Measurements from ENCODE around the gene ATIC. TPM values are rescaled to one million over a fixed set of nuclear protein-coding genes. Genes with fewer than 3 reads are reported as not detected.

ATIC gene
- total RNA-seq, 1 experiment from 2014 or later: 36.6 TPM

DNA sequence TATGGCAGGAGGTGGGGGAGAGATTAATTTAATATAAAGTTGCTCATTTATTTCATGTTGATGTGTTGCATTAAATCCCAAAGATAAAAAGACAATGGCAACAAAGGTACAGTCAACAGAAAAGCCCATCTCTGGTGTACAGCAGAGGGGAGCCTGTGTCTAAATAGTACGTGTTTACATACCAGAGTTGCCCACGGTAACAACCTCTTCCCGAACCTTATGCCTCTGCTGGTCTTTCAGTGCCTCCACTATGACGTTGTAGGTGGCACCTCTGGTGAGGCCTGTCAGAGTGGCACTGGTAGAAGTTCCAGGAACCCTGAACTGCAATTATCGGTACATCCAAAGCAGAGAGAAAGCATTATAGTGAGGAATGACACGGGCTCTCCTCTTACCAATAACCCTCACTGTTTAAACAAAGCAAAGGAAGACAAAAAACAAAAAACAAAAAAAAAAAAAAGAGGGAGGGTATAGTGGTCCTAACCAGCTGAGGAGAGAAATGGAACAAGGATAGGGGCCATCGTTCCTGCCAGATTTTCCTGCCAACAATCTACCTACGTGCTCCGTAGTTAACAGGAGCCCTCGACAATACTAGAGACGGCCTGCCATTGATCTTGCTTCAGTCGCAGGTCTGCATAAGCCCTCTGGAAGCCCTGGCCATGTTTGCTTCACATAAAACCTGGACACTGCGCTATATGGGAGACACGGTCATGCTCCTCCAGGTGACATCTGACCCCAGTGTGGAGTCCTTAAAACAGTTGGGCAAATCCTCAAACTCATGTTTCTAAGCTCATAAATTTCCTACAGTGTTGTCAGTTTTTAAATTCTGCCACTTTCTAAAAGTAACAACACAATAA lies 58.5 kb downstream of the ATIC start:
- DNase-seq: no peak
- no peaks in the 10 kb centered on the region for H3K27me3 ChIP-seq (ENCODE audit: control insufficient read depth, insufficient read depth, low read length)
- H3K36me3 ChIP-seq (replicated peaks; ENCODE audit: control insufficient read depth, insufficient read depth, low read length): peaks cover 18% of the 10 kb centered on the region
- H3K4me3 ChIP-seq (ENCODE audit: insufficient read depth, low read depth, low read length): no peak overlapping the region

DNA sequence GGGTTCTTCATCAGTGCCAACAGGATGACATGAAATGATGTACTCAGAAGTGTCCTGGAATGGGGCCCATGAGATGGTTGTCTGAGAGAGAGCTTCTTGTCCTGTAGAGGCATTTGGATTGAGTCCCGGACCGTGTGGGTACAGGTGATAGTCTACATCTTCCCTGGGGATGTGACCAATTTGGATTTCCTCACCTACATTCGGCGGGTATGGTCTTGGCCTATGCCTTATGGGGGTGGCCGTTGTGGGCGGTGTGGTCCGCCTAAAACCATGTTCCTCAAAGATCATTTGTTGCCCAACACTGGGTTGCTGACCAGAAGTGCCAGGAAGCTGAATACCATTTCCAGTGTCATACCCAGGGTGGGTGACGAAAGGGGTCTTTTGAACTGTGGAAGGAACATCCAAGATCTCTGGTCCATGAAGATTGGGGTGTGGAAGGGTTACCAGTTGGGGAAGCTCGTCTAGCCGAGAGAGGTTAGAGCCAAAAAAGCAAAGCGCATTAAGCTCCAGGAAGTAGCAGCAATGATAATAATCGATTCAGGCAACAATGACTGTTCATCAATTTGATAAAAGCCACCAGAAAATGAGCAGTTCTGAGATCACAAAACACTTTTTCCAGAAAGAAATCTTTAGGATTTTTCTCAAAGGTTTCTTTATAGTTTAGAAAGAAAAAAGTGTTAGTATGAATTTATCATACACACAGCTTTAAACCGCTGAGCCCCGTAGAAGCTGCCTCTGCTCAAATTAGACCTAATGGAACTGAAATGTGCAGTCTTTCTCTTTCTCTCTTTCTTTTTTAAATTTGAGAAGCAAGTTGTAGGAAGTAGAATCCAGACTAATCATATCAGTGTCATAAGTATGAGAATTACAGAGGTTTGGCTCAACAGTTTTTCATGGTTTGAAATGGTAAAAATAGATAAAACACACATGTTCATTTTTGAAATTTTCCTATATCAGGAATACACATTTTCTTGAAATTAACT lies 60.3 kb downstream of the ATIC start:
- Histone ChIP-seq H3K4me3 (ENCODE audit: insufficient read depth, low read depth, low read length) (no peak overlapping the region), H3K36me3 (replicated peaks; ENCODE audit: control insufficient read depth, insufficient read depth, low read length) (peaks cover 22% of the 10 kb centered on the region), H3K27me3 (ENCODE audit: control insufficient read depth, insufficient read depth, low read length) (no peaks in the 10 kb centered on the region)
- no peak for DNase-seq

- no peak for DNase-seq
- Histone ChIP-seq H3K27me3 (ENCODE audit: control insufficient read depth, insufficient read depth, low read length) (no peaks in the 10 kb centered on the region), H3K36me3 (replicated peaks; ENCODE audit: control insufficient read depth, insufficient read depth, low read length) (peaks cover 18% of the 10 kb centered on the region), H3K4me3 (ENCODE audit: insufficient read depth, low read depth, low read length) (no peak overlapping the region)
Observed at GRCh38 chr2:215372968-215373649, 61.2 kb downstream of the ATIC start.

DNA sequence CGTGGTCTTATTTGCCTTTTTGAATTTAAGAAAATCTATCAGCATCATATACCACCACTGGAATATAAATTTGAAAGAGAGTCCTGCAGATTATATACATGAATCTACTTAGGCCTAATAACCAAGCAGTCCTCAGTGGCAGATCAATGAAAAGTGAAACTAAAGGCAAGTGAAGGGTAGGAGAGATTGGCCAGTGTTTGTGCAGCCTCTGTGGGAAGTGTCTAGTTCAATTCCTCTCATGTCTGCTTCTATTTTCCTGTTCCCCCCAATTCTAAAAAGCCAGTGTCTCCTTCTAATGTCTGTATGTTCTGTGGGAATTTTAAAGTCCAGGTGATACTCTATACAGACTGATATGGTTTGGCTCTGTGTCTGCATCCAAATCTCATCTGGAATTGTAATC lies 62.1 kb downstream of the ATIC start:
- Histone ChIP-seq H3K4me3 (ENCODE audit: insufficient read depth, low read depth, low read length) (no peak overlapping the region), H3K36me3 (replicated peaks; ENCODE audit: control insufficient read depth, insufficient read depth, low read length) (peaks cover 18% of the 10 kb centered on the region), H3K27me3 (ENCODE audit: control insufficient read depth, insufficient read depth, low read length) (no peaks in the 10 kb centered on the region)
- no peak for DNase-seq

DNA sequence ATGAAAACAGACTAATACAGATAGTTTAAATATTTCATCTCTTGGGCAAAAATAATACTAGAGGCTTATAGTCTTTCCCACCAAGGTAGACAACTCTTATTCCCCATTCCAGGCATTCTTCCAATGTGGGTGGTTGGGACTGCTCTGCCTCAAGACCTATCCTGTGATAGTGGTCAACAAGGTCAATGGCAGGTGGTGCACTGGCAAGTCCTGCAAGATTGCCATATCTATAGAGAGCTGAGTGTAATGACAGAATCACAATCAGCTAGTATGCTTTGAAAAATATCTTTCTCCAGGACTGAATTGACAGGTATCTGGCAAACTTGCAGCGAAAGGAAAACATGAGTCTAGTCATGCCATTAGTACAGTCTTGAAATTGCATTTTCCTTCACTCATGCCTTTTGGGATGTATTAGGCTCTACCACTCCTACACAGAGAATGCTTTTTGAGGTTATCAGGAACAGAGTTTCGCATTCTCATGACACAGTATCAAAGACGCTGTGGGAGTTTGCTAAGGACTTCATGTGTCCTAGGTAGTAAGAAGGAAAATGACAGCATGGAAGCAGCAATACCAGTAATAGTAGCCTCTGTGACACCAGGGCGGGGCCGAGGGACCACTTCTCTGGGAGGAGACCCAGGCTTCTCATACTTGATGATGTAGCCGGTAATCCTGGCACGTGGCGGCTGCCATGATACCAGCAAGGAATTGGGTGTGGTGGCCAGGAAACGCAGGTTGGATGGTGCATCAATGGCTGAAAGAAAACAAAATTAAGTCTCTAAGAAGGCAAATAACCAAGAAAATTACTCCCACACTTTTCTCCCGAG lies 63.0 kb downstream of the ATIC start:
- no peaks in the 10 kb centered on the region for H3K27me3 ChIP-seq (ENCODE audit: control insufficient read depth, insufficient read depth, low read length)
- DNase-seq: no peak
- no peak overlapping the region for H3K4me3 ChIP-seq (ENCODE audit: insufficient read depth, low read depth, low read length)
- peaks cover 17% of the 10 kb centered on the region for H3K36me3 ChIP-seq (replicated peaks; ENCODE audit: control insufficient read depth, insufficient read depth, low read length)

DNA sequence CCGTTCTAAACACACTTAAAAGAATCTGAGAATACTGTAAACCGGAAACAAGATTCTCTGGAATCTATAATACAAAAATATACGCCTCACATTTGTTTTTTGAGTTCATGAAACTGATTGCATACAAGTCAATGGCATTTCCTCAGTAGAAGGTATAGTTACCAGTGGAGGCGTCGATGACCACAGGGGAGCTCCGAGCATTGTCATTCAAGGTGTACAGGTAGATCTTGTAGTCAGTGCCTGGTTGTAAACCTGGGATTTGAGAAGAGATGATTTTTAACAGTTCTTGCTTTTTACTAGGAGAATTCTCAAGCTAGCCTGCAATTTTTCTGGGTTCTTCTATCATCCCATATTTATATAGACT lies 63.6 kb downstream of the ATIC start:
- DNase-seq: no peak
- Histone ChIP-seq H3K27me3 (ENCODE audit: control insufficient read depth, insufficient read depth, low read length) (no peaks in the 10 kb centered on the region), H3K4me3 (ENCODE audit: insufficient read depth, low read depth, low read length) (no peak overlapping the region), H3K36me3 (replicated peaks; ENCODE audit: control insufficient read depth, insufficient read depth, low read length) (peaks cover 17% of the 10 kb centered on the region)

DNA sequence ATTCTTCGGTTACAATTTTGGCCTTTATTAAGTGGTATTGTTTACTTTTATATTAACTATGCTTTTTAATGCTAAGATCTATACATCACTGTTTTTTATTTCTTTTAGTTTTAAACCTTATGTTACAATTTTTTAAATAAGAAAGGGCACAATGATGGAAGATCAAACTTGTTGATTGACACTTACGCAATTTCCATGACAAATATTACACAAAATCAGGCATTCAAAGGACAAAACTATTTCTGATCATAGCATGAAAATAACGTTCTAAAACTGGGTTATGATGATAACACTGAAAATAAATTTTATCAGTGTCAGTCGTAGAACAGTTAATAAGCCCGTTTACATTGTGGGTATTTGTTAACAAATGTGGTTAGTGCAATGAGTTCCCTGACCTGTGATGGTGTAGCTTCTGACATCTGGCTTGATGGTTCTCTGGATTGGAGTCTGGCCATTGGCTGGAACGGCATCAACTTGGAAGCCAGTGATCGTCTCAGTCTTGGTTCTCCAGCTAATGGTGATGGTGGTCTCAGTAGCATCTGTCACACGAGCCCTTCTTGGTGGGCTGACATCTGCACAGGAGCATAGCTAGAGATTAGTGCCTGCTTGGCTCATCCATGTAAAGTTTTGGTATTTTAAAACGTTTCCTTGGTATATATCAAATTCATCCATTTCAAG lies 64.4 kb downstream of the ATIC start:
- peaks cover 14% of the 10 kb centered on the region for H3K36me3 ChIP-seq (replicated peaks; ENCODE audit: control insufficient read depth, insufficient read depth, low read length)
- H3K4me3 ChIP-seq (ENCODE audit: insufficient read depth, low read depth, low read length): no peak overlapping the region
- H3K27me3 ChIP-seq (ENCODE audit: control insufficient read depth, insufficient read depth, low read length): no peaks in the 10 kb centered on the region
- no peak for DNase-seq

DNA sequence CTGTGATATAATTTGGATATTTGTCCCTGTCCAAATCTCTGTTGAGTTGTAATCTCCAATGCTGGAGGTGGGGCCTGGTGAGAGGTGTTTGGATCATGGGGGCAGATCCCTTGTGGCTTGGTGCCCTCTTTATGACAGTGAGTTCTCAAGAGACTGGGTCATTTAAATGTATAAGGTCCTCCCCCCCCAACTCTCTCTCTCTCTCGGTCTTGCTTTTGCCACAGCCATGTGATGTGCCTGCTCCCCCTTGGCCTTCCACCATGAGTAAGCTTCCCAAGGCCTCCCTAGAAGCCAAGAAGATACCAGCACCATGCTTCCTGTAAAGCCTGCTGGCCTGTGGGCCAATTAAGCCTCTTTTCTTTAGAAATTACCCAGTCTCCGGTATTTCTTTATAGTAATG lies 65.4 kb downstream of the ATIC start:
- H3K4me3 ChIP-seq (ENCODE audit: insufficient read depth, low read depth, low read length): no peak overlapping the region
- peaks cover 17% of the 10 kb centered on the region for H3K36me3 ChIP-seq (replicated peaks; ENCODE audit: control insufficient read depth, insufficient read depth, low read length)
- DNase-seq: no peak
- H3K27me3 ChIP-seq (ENCODE audit: control insufficient read depth, insufficient read depth, low read length): no peaks in the 10 kb centered on the region

GRCh38 chr2:215378045-215378444 lies 66.2 kb downstream of the ATIC start:
- Histone ChIP-seq H3K4me3 (ENCODE audit: insufficient read depth, low read depth, low read length) (no peak overlapping the region), H3K36me3 (replicated peaks; ENCODE audit: control insufficient read depth, insufficient read depth, low read length) (peaks cover 16% of the 10 kb centered on the region), H3K27me3 (ENCODE audit: control insufficient read depth, insufficient read depth, low read length) (no peaks in the 10 kb centered on the region)
- DNase-seq: no peak

DNA sequence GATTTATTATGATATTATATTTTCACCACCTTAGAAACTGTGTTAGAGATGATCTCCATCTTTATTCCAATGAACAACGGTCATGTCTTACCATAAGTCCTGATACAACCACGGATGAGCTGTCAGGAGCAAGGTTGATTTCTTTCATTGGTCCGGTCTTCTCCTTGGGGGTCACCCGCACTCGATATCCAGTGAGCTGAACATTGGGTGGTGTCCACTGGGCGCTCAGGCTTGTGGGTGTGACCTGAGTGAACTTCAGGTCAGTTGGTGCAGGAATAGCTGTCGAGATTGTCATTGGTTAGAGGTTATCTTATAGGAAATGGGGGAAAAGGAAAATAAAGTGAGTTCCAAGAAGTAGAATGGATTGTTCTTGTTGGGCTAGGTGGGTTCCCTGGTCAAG lies 67.2 kb downstream of the ATIC start:
- peaks cover 19% of the 10 kb centered on the region for H3K36me3 ChIP-seq (replicated peaks; ENCODE audit: control insufficient read depth, insufficient read depth, low read length)
- no peak for DNase-seq
- H3K4me3 ChIP-seq (ENCODE audit: insufficient read depth, low read depth, low read length): no peak overlapping the region
- no peaks in the 10 kb centered on the region for H3K27me3 ChIP-seq (ENCODE audit: control insufficient read depth, insufficient read depth, low read length)

- no peak for DNase-seq
- no peaks in the 10 kb centered on the region for H3K27me3 ChIP-seq (ENCODE audit: control insufficient read depth, insufficient read depth, low read length)
- no peak overlapping the region for H3K4me3 ChIP-seq (ENCODE audit: insufficient read depth, low read depth, low read length)
- peaks cover 13% of the 10 kb centered on the region for H3K36me3 ChIP-seq (replicated peaks; ENCODE audit: control insufficient read depth, insufficient read depth, low read length)
Observed at GRCh38 chr2:215379948-215380347, 68.1 kb downstream of the ATIC start.

GRCh38 chr2:215380699-215381098 lies 68.8 kb downstream of the ATIC start:
- H3K36me3 ChIP-seq (replicated peaks; ENCODE audit: control insufficient read depth, insufficient read depth, low read length): peaks cover 12% of the 10 kb centered on the region
- no peak for DNase-seq

GRCh38 chr2:215382011-215382410 lies 70.2 kb downstream of the ATIC start:
- H3K4me3 ChIP-seq (ENCODE audit: insufficient read depth, low read depth, low read length): no peak overlapping the region
- H3K27me3 ChIP-seq (ENCODE audit: control insufficient read depth, insufficient read depth, low read length): no peaks in the 10 kb centered on the region
- H3K36me3 ChIP-seq (replicated peaks; ENCODE audit: control insufficient read depth, insufficient read depth, low read length): peaks cover 8% of the 10 kb centered on the region
- no peak for DNase-seq

More at GRCh38 chr2:215380699-215381098, 68.8 kb downstream of the ATIC start:
- Histone ChIP-seq H3K27me3 (ENCODE audit: control insufficient read depth, insufficient read depth, low read length) (no peaks in the 10 kb centered on the region), H3K4me3 (ENCODE audit: insufficient read depth, low read depth, low read length) (no peak overlapping the region)

Data from H7 (cell line).